Choroid plexus epithelial cell (primary cell): ENCODE data around the gene ANKRD13D.

Experiments
- DNase-seq: peaks from one replicate; pipeline ENCODE4 v3.0.0-alpha.2; 2010; ENCODE audit warnings: low read depth
- H3K4me3 ChIP-seq: 2 replicates; pipeline ENCODE4 v1.5.1; 2011; ENCODE audit warnings: low read depth, mild to moderate bottlenecking, control low read depth, low read length, moderate library complexity
- CTCF ChIP-seq: conservative IDR thresholded peaks from 2 replicates; pipeline ENCODE4 v1.5.1; 2011; ENCODE audit warnings: low read depth, mild to moderate bottlenecking, control low read depth, inconsistent platforms, low read length, moderate library complexity

ANKRD13D gene

DNA sequence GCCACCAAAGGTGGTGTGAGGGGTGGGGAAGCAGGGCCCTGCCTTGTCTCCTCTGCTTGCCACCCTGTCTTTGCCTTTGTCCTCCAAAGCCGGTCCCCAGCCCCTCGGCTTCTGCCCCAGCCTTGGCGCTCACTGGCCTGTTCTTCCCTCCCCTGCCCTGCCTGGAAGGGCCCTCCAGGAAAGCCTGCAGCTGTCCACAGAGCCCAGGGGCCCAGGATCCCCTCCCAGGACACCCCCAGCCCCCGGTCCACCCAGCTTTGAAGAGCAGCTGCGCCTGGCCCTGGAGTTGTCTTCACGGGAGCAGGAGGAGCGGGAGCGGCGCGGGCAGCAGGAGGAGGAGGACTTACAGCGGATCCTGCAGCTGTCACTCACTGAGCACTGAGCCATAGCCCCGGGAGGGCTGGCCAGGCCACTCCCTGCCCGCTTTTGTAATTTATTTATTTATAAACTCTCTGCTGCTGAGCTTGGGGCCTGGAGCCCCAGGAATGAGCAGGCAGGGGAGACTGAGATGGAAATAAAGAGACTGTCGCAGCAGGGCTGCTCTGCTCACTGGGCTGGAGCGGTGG, 12.9 kb downstream of the ANKRD13D start:
- DNase-seq: peak; percentile 94
- no peak for TF ChIP-seq CTCF
- peak overlapping the region; percentile 27 for H3K4me3 ChIP-seq

- peak overlapping the region; percentile 79 for H3K4me3 ChIP-seq
- TF ChIP-seq CTCF: no peak
- peak; percentile 88 for DNase-seq
These were observed 13.5 kb downstream of the ANKRD13D start for GRCh38 chr11:67302571-67303131.

GRCh38 chr11:67303132-67303834, 14.2 kb downstream of the ANKRD13D start, which contains the start of gene SSH3:
SSH3 (plus strand) TSS chr11:67303530; CDS start chr11:67303626, 96 bp downstream.
- TF ChIP-seq CTCF: no peak
- H3K4me3 ChIP-seq: peak within 1 kb of the TSS; percentile 79
- DNase-seq: peak; percentile 54

GRCh38 chr11:67303835-67304411, 14.8 kb downstream of the ANKRD13D start:
- no peak for DNase-seq
- H3K4me3 ChIP-seq: peak overlapping the region; percentile 79
- no peak for TF ChIP-seq CTCF

- DNase-seq: no peak
- no peak for TF ChIP-seq CTCF
- peak overlapping the region; percentile 79 for H3K4me3 ChIP-seq
These were observed 15.5 kb downstream of the ANKRD13D start for GRCh38 chr11:67304511-67305113.

GRCh38 chr11:67306769-67307544, 17.9 kb downstream of the ANKRD13D start:
- TF ChIP-seq CTCF: no peak
- no peak overlapping the region for H3K4me3 ChIP-seq
- DNase-seq: no peak
